Measurements from ENCODE around the gene CAMKV.

CAMKV gene

GRCh38 chr3:49895791-49896190 lies 26.1 kb upstream of the CAMKV start:
- DNase-seq (ENCODE audit: low spot score): no peak

- no peak for DNase-seq (ENCODE audit: low spot score)
Measured at GRCh38 chr3:49889296-49889695, 19.6 kb upstream of the CAMKV start.

DNA sequence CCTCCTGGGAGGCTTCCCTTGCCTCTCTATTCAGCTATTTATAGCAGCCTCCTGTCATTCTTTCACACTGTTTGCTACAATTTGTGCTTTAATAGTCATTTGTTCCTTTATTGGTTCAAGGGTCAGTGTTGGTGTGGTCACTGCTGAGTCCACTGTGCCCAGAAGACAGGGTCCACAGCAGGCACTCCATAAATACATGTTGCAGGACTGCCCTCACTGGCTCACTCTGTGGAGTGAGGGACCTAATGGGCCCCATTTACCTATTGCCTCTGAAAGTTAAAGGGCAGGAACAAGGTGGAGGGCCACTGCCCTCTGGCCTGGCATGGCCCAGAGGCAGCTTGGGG lies 17.2 kb upstream of the CAMKV start:
- no peak for DNase-seq (ENCODE audit: low spot score)

DNA sequence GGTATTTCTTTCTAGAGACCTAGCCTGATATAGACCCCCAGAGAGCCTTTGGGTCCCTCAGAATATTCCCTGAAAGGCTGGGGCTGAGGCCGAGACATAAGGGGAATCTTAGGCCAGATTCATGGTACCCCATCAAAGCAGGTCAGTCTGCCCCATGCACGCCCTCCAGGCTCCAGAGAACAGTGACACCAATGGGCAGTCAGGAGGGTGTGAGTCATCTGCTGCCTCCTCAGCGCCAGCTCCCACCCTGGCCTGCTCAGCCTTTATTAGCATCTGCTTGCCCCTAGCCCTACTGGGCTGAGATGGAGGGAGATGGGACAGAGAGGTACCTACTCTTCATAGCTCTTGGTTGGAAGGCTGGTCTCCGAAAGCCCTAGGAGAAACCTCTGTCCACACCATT lies 14.3 kb upstream of the CAMKV start:
- no peak for DNase-seq (ENCODE audit: low spot score)

GRCh38 chr3:49882166-49882565 lies 12.5 kb upstream of the CAMKV start:
- no peak for DNase-seq (ENCODE audit: low spot score)

GRCh38 chr3:49880581-49881315 lies 11.0 kb upstream of the CAMKV start:
- DNase-seq (ENCODE audit: low spot score): no peak

- no peak for DNase-seq (ENCODE audit: low spot score)
Measured at GRCh38 chr3:49879721-49880120, 10.0 kb upstream of the CAMKV start.

DNA sequence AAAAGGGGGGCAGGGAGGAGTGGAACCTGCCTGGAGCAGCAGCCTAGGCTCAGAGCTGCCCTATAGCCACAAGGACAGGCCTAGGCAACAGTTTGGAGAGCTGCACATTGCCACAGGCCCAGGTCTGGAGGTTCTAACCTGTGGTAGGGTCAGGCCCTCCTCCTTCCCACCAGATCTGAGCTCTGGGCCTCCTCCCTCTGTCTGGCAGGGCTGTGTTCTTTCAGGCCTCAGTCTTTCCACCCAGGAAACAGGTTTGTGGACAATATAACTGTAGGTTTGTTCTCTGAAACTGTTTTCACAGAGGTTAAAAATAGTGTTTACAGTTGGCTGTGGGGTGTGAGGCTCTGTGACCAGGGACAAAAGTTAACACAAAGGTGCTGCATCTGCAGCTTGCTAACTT lies 9.0 kb upstream of the CAMKV start:
- DNase-seq (ENCODE audit: low spot score): no peak

DNA sequence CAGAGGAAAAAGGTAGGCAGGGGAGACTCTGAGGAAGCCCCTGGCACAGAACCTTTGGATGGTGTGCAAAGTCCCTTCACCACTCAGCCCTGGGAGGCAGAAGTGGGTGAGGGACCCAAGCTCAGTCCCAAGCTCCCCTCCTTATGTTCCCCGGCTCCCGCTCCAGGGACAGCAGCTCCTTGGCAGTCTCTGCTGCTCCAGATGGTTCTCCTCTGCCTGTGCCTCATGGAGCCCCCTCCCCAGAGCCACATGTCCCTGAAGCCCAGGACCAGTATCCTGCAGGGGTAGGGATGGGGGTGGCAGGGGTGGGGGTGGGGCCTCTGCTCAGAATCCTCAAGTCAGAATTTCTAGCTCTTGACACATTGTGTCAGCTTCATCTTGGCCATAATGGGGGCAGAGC lies 8.0 kb upstream of the CAMKV start:
- no peak for DNase-seq (ENCODE audit: low spot score)

- DNase-seq (ENCODE audit: low spot score): no peak
Measured at GRCh38 chr3:49876567-49876966, 6.9 kb upstream of the CAMKV start.

GRCh38 chr3:49873623-49874022 lies 3.9 kb upstream of the CAMKV start:
- no peak for DNase-seq (ENCODE audit: low spot score)

DNA sequence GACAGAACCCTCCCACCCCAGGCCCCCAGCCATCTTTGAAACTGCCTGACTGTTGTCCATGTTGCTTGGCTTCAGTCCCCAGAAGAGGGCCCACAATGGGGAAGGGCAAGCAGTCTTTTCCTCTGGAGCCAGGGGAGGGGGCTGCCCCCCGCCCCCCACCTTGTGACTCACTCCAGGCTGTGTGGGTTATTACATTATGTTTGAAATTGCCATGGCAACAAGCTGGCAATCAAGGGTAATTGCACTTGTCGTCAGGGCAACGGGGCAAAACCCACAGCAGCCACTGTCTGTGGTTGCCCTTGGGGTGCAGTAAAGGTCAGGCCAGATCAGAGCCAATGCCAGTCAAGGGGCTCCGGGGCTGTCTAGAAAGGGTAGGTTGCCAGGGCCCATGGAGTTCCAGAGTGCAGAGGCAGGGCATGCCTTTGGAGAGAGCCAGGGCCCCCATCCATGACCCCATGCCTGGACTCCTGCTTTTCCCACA lies 3.1 kb upstream of the CAMKV start:
- DNase-seq (ENCODE audit: low spot score): no peak

DNA sequence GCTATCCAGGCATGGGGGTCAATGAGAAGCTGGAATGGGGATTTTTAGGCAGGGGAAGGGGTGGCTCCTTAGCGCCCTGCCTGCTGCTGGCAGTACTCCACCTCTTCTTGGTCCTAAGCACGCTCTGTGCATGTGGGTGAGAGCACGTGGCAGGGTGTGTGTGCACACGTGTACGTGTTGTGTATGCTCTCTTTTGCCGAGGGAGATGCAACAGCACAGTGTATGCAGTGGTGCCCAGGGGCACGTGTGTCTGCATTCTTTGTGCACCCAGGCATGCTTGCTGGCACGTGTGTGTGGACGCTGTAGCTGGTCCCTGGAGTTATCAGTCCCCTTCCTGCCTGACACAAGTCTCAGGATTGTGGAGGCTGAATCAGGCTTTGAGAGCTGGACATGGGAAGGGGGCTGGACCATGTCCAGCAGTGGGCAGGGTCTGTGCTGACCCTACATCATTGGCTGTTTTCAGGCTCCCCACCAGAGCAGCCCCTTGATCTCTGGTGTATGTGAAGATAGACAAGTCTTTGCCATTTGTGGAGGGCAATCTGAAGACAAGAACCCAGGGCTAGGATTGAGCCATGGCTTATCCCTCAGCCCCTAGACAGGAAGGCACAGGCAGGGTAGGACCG lies 1.9 kb upstream of the CAMKV start:
- DNase-seq (ENCODE audit: low spot score): no peak

- DNase-seq (ENCODE audit: low spot score): no peak
Measured at GRCh38 chr3:49868862-49869466, 742 bp downstream of the CAMKV start.

- no peak for DNase-seq (ENCODE audit: low spot score)
Measured at GRCh38 chr3:49867871-49868321, 1.8 kb downstream of the CAMKV start.

- DNase-seq (ENCODE audit: low spot score): no peak
Measured at GRCh38 chr3:49867400-49867799, 2.3 kb downstream of the CAMKV start.

DNA sequence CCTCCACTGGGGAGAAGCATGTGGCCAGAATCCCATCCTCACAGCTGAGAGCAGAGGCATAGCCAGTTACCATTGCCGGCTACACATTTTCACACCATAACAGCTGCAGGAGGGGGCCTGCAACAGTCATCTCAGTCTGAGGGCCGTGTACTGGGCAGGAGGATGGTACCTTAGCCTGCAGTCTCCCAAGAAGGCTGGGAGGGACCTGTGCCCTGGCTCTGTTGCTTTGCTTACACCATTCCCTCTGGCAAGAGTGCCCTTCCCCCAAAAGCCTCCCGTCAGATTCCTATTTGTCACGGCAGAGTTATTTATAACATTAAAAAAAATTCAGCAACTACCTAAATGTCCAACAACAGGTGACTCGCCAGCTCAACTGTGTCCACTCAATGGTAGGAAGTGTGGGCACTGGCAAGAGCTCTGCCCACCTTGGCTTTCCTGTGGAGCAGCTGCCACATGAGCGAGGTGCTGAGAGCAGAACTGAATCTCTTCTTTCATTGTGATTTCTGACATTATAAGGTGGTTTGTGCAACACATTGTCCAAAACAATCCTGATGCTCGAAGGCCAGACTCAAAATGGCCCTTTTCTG lies 4.4 kb downstream of the CAMKV start:
- no peak for DNase-seq (ENCODE audit: low spot score)

GRCh38 chr3:49864505-49864904 lies 5.2 kb downstream of the CAMKV start:
- DNase-seq (ENCODE audit: low spot score): no peak

DNA sequence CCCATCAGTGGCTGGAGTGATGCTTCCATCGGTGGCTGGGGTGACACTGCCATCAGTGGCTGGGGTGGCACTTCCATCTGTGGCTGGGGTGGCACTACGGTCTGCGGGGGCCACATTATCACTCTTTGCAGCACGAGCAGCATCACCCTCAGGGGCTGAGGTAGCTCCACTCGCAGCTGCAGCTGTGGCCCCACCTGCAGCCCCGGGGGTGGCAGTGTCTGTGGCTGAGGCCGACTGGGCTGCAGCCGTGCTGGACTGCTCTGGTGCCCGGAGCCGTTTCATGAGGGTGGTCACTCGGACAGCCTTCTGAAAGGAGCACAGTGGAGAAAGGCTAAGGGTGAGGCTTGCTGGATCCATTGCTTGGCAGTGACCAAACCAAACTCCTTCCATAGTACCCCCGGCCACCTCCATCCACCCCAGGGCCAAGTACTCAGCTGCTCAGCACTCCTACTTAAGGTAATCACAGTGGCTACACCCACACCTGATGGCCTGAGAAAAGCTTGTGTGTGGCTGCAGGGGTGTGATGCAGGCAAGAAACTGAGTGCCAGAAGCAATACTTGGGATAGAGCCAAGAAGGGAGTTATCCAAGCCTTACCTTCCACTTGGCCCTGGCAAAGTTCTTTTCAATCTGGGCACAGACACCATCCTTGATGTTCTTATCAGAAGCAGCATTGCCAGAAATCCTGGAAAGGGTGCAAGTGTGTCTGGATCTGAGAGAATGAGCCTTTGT lies 10.0 kb downstream of the CAMKV start:
- DNase-seq (ENCODE audit: low spot score): no peak

DNA sequence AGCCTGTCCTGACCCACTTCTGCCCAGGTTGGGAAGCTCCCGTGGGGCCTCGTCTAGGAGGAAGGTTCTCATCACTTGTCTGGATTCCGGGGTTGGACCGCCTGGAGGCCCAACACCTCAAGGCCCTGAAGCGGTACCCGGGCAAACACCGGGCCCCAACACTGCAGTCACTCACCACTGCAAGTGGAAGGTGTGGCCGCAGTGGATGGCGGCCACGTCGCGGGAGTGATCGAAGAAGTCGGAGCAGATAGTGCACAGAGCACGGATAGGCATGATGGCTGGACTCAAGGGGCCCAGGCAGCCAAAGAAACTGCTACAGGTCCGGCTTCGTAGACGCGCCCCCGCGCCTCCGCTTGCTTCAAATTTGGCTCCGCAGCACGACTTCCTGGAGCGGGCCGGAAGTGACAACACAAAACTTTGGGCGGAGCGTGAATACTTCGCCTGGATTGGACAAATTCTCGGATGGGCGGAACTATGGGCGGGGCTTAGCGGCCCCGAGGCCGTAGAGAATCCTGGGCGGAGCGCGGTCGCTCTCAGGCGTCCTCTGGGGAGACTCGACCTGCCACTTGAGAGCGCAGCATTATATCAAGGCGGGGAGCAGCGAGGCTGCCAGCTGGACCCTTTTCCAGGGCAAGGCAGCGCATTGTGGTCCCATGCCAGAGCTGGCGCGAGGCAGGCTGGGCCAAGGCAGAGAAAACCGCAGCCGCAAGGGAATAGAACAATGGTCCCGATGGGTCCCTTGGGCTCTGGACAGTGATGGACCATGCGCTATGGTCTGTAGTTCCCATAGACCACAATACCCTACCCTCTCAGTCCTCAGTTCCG lies 13.3 kb downstream of the CAMKV start, which contains the start of gene TRAIP:
TRAIP (minus strand) TSS at position 384 of the 825 bp plus-strand sequence; CDS start at position 273, 111 bp downstream.
- DNase-seq (ENCODE audit: low spot score): peak; percentile 96

DNA sequence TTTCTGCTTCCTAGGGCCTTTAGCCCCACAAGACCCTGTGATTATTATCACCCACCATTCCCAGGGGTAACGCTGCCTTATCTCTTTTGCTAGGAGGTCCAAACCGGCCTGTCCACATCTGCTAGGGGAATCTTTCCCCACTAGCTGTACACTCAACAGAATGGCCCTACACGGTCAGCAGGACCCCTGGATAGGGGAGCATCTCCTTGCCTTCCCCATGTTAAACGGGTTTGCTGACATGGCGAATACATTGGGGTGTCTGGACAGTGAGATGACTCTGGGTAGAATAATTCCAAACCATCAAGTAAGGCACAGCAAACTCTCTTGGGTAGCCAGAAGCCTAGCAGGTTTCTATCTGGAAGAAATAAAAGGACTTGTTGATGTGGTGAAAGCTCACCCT lies 14.0 kb downstream of the CAMKV start:
- no peak for DNase-seq (ENCODE audit: low spot score)
